ENCODE data around the gene WIPF1. TPM values are rescaled to one million over a fixed set of nuclear protein-coding genes. Genes with fewer than 3 reads are reported as not detected.

WIPF1 gene
- polyA plus RNA-seq, 1 donor (not counting 4 experiments of a cell fraction or from before 2014, with no cell fraction given), result 0.16 TPM

DNA sequence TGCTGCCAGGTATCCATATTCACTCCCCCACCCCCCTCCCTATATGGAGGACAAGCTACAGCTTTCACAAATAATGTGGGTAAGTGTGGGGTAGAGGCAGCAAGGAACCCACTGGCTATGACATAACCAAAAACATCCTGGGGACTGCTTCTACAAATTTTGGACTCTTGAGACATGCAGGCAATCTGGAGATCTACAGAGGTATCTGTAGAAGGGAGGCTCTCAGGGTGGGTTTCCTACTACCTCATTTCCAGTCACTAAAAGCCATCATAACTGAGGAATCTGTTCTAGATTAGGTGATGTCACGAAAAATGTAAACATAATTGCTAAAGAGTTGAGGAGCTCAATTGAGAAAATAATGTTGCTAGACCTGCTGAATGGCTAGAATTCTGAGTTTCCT lies 46.8 kb upstream of the WIPF1 start:
- Histone ChIP-seq H3K4me2 (ENCODE audit: control insufficient read depth, extremely low read depth, insufficient read depth, low read depth, low read length) (no peak overlapping the region), H3K9me3 (ENCODE audit: control insufficient read depth, low read depth, low read length) (peaks cover 2% of the 10 kb centered on the region), H3K27ac (ENCODE audit: control insufficient read depth, insufficient read depth, low read length) (no peak overlapping the region), H3K4me3 (ENCODE audit: control insufficient read depth in 2 of 3, extremely low read depth in 1 of 3, insufficient read depth in 2 of 3, low read depth in 1 of 3, low read length in 3 of 3) (no peak overlapping the region), H3K27me3 (ENCODE audit: control insufficient read depth, extremely low read depth, insufficient read depth, low read length) (no peaks in the 10 kb centered on the region), H3K79me2 (ENCODE audit: control insufficient read depth, insufficient read depth, low read length) (no peaks in the 10 kb centered on the region), H3K9ac (ENCODE audit: control insufficient read depth, extremely low read depth, insufficient read depth, low read length) (no peak overlapping the region), H3K36me3 (ENCODE audit: control insufficient read depth in 2 of 2, extremely low read depth in 1 of 2, insufficient read depth in 2 of 2, low read length in 2 of 2) (no peaks in the 10 kb centered on the region), H4K20me1 (ENCODE audit: control insufficient read depth, extremely low read depth, insufficient read depth, low read length) (no peaks in the 10 kb centered on the region), H3K4me1 (ENCODE audit: control insufficient read depth, extremely low read depth, insufficient read depth, low read length) (no peaks in the 10 kb centered on the region), H2AFZ (ENCODE audit: control insufficient read depth, low read length) (no peak overlapping the region), H3K9me1 (ENCODE audit: control insufficient read depth, extremely low read depth, insufficient read depth, low read length) (no peaks in the 10 kb centered on the region)
- FAIRE-seq (no peak), DNase-seq (ENCODE audit: low read depth, low spot score) (no peak)
- TF ChIP-seq, protein P1, sequence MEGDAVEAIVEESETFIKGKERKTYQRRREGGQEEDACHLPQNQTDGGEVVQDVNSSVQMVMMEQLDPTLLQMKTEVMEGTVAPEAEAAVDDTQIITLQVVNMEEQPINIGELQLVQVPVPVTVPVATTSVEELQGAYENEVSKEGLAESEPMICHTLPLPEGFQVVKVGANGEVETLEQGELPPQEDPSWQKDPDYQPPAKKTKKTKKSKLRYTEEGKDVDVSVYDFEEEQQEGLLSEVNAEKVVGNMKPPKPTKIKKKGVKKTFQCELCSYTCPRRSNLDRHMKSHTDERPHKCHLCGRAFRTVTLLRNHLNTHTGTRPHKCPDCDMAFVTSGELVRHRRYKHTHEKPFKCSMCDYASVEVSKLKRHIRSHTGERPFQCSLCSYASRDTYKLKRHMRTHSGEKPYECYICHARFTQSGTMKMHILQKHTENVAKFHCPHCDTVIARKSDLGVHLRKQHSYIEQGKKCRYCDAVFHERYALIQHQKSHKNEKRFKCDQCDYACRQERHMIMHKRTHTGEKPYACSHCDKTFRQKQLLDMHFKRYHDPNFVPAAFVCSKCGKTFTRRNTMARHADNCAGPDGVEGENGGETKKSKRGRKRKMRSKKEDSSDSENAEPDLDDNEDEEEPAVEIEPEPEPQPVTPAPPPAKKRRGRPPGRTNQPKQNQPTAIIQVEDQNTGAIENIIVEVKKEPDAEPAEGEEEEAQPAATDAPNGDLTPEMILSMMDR (optimal IDR thresholded peaks at IDR 0.05 in 1 of 3, IDR thresholded peaks at IDR 0.05 in 1 of 3, conservative IDR thresholded peaks at IDR 0.05 in 1 of 3; ENCODE audit: extremely low read depth in 1 of 3, insufficient read depth in 2 of 3, low read length in 3 of 3), result no peak
- TF ChIP-seq EZH2 (IDR thresholded peaks at IDR 0.05; ENCODE audit: low read length), result no peak
- dilution Hi-C loops (cut with MboI; ENCODE audit: extremely low pct_ligation_motif_present, low sequenced_read_pairs), result no loop called here

- H3K4me1 ChIP-seq (ENCODE audit: control insufficient read depth, extremely low read depth, insufficient read depth, low read length), result no peaks in the 10 kb centered on the region
- no peaks in the 10 kb centered on the region for H3K9me3 ChIP-seq (ENCODE audit: control insufficient read depth, low read depth, low read length)
- FAIRE-seq, result no peak
- TF ChIP-seq, protein P1 (optimal IDR thresholded peaks at IDR 0.05 in 1 of 3, IDR thresholded peaks at IDR 0.05 in 1 of 3, conservative IDR thresholded peaks at IDR 0.05 in 1 of 3; ENCODE audit: extremely low read depth in 1 of 3, insufficient read depth in 2 of 3, low read length in 3 of 3), result no peak
- TF ChIP-seq EZH2 (IDR thresholded peaks at IDR 0.05; ENCODE audit: low read length), result no peak
- no peak overlapping the region for H2AFZ ChIP-seq (ENCODE audit: control insufficient read depth, low read length)
- no peak overlapping the region for H3K4me2 ChIP-seq (ENCODE audit: control insufficient read depth, extremely low read depth, insufficient read depth, low read depth, low read length)
- H3K27ac ChIP-seq (ENCODE audit: control insufficient read depth, insufficient read depth, low read length), result no peak overlapping the region
- H3K36me3 ChIP-seq (ENCODE audit: control insufficient read depth in 2 of 2, extremely low read depth in 1 of 2, insufficient read depth in 2 of 2, low read length in 2 of 2), result no peaks in the 10 kb centered on the region
- H3K79me2 ChIP-seq (ENCODE audit: control insufficient read depth, insufficient read depth, low read length), result no peaks in the 10 kb centered on the region
- no peak for DNase-seq (ENCODE audit: low read depth, low spot score)
- dilution Hi-C loops (cut with MboI; ENCODE audit: extremely low pct_ligation_motif_present, low sequenced_read_pairs), result no loop called here
- no peak overlapping the region for H3K9ac ChIP-seq (ENCODE audit: control insufficient read depth, extremely low read depth, insufficient read depth, low read length)
- H4K20me1 ChIP-seq (ENCODE audit: control insufficient read depth, extremely low read depth, insufficient read depth, low read length), result no peaks in the 10 kb centered on the region
- H3K27me3 ChIP-seq (ENCODE audit: control insufficient read depth, extremely low read depth, insufficient read depth, low read length), result no peaks in the 10 kb centered on the region
- H3K4me3 ChIP-seq (ENCODE audit: control insufficient read depth in 2 of 3, extremely low read depth in 1 of 3, insufficient read depth in 2 of 3, low read depth in 1 of 3, low read length in 3 of 3), result no peak overlapping the region
- no peaks in the 10 kb centered on the region for H3K9me1 ChIP-seq (ENCODE audit: control insufficient read depth, extremely low read depth, insufficient read depth, low read length)
Measured at GRCh38 chr2:174643356-174643755, 45.8 kb upstream of the WIPF1 start.

Measured in keratinocyte (primary cell).